NCI-H774 (cell line): ENCODE measurements around the gene ZDBF2.
A peak's percentile ranks its signal among the peaks of the same experiment; 100 is the strongest.
"Not testable (repeated sequence)": the region's sequence is repeated elsewhere in the genome, so short reads cannot be mapped to it uniquely, and the experiment has no call there.

ENCODE experiments used
- DNase-seq: peaks from one replicate; lab custom pipeline; 2025; lab: John Stamatoyannopoulos, UW

ZDBF2 gene

DNA sequence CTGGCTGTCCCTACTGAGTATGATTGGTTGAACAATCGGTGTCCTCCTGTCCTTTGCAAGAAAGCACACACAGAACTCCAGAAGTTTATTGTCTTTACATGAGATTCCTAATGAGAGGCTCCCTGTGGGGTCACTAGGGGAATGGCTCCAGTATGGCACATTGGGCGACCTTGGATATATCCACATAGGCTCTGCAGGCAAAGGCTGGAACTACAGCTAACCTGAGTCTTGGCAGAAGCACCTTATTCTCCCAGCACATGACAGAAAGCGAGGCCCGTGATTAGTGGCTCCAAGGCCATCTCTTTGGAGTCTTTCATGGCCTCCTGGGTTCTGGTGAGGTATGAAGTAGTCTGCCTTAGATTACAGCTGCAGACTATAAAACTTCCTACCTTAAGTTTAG lies 49.0 kb downstream of the ZDBF2 start:
- DNase-seq, result no peak

DNA sequence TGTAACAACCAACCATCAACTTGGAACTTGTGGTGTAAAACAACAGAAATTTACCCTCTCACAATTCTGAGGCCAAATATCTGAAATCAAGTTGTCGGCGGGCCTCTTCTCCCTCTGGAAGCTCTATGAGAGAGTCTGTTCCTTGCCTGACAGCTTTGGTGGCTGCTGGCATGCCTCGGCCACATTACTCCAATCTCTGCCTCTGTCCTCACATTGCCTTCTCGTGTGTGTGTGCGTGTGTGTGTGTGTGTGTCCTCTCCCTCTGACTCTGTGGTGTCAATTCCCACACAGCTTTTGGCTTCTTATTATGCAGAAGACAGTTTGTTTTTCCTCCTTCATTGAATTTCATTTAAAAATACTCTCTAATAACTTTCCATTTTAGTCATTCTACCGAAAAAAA lies 50.4 kb downstream of the ZDBF2 start:
- no peak for DNase-seq

DNA sequence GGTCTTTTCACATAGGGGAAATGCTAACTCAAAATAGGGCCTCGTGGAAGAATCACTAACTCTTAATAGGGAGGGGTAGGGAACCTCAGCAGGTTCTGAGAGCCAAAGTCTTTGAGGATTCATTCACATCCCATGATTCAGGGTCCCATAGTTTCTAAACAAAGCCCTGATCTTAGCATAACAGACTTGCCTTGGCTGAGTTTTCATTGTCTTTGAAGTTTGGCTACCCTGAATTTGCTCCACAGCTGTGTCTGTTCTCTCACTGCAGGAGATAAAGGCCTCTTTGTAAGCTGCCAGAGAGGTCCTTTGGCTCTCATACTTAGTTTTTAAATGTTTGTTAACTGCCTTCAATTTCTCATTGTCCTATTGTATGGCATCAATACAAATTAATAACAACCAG lies 54.5 kb downstream of the ZDBF2 start:
- no peak for DNase-seq

DNA sequence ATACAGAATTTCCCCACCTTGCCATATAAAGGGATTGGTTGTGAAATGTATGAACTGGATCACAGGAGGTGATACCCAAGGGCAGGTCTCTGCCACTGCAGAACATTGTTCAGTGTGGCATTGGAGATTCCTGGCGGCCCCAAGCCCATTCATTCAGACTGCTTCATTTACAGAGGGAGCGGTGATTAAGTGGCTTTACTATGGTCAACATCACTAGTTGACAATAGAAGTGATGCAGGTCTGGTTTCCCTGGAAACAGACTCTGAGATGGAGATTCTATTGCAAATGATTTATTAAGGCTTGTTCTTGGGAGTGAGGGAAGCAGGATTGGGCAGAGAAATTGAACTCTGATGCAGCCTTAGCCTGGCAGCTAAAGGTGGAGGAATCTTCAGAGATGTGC lies 62.4 kb downstream of the ZDBF2 start:
- DNase-seq, result peak; percentile 43

GRCh38 chr2:206337956-206338355 lies 63.5 kb downstream of the ZDBF2 start:
- no peak for DNase-seq

DNA sequence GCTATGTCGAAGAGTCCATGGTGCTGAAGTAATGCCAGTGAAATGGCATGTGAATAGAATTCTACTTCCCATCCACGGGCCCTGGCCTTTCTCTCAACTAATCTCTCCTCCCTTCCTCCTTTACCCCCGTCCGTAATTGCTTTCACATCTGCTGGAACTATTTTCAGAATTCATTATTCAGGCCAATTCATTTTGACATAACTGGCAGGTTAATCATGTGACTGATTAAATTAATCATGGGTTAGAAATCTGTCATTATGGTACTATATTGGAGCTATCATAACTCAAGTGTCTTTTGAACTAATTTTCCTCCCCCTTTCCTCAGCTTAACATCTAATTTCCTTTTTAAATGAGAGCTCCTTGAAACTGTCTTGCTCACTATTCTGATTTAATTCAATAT lies 66.9 kb downstream of the ZDBF2 start:
- DNase-seq, result no peak

DNA sequence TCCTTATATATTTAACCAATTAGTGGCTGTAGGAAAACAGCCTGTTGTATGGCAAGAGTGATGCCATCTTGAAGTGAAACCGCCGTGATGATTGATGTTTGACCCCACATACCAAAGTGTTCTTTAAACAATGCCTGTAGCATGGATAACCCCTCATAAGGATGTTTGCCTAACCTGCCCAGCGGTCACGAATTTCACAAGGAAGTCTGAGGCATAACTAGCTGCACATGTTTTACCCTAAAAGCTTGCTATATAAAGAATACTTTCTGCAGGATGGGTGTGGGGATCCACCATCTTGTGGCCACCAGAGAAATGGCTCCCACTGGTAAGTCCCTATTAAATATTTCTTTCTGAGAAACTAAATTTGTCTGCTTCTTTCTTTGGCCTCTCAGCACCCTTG lies 68.7 kb downstream of the ZDBF2 start:
- no peak for DNase-seq

DNA sequence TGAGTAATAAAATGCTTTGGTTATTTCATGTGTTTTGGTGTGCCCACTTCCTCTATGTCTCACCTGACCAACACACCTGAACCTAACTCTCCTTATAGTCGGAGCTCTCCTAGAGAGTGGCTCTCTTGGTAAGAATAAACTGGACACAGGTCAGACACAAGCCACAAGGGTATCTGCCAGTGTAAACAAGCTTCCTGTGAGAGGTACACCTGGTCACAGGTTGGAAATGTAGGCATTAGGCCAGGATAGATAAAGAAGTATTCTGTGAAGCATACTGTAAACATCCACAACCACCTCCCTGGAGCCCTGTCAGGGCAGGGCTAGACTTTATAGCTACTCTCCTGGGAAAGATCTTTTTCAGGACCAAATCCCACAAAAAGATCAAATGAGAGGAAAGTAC lies 69.4 kb downstream of the ZDBF2 start:
- no peak for DNase-seq

- no peak for DNase-seq
Observed at GRCh38 chr2:206345606-206346005, 71.1 kb downstream of the ZDBF2 start.

GRCh38 chr2:206349375-206349774 lies 74.9 kb downstream of the ZDBF2 start:
- no peak for DNase-seq

DNA sequence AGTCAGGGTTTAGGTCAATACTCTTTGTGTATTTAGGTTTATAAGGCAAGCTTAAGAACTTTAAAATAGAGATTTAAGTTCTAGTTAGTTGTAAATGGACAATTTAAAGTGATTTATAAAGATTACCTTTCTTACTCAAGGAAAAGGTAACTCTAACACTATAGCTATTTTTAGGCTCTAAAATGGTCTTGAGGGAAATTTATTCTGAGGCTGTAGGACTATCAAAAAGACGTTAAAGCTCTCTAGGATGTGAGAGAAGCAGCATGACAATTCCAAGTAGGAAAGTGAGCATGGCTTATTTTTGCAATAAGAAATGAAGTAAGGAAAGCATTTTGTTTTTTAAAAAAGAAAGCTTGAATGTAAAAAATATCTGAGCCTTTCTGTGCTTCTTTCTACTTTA lies 78.1 kb downstream of the ZDBF2 start:
- no peak for DNase-seq

GRCh38 chr2:206353685-206354084 lies 79.2 kb downstream of the ZDBF2 start:
- DNase-seq, result no peak

DNA sequence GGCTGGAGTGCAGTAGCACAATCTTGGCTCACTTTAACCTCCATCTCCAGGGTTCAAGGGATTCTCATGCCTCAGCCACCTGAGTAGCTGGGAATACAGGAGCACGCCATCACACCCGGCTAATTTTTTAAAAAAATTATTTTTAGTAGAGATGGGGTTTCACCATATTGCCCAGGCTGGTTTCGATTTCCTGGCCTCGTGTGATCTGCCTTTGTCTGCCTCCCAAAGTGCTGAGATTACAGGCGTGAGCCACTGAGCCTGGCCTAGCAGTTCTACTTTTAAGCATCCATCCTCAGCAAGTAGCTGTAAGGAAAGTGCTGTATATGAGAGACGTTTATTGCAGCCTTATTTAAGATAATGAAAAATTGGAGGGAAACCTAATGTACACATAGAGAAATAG lies 79.7 kb downstream of the ZDBF2 start:
- DNase-seq, result no peak

- DNase-seq, result not testable (repeated sequence)
Observed at GRCh38 chr2:206356840-206357239, 82.4 kb downstream of the ZDBF2 start.

GRCh38 chr2:206360840-206361239 lies 86.4 kb downstream of the ZDBF2 start:
- not testable (repeated sequence) for DNase-seq

DNA sequence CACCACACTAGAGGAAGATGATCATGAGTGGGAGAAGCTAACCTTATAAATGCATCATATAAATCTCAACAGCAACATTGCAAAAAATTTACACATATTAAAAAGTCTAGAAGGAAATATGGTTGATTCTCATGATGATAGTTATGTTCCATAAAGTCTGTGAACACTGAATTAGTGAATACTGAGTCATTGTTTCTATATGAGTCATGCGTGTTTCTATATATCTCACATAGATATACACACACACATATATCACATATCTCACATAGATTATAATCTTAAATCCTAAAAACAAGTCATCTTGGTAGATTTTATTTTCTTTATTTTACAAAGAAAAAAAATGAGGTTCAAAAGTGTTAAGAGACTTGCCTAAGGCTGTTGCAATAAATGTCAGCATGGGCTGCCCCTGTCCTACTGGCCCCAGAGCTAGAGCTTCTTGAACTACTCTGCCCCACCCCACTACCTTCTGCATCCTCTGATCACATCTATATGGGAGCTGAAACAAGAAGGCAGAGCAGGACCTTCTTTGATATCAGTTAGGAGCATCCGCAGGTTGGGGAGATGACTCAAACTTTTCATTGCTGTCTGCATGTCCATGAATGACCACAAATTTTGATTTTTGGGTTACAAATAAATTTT lies 87.1 kb downstream of the ZDBF2 start:
- DNase-seq, result no peak
